GM20431 (cell line): Measurements from ENCODE around the gene AKAP12.

Source experiments
- in situ Hi-C: fragments of 300-500 bp; cut with MseI, MboI; formaldehyde crosslinking; loops from one replicate; pipeline ENCODE4 v1.15.0; 2020; ENCODE audit warnings: low sequenced_read_pairs; ENCODE audit not compliant: unreplicated experiment

The AKAP12 gene

GRCh38 chr6:151279891-151280290 lies 40.1 kb downstream of the AKAP12 start:
- in situ Hi-C loops: no loop called here

- in situ Hi-C loops: no loop called here
These were observed 41.1 kb downstream of the AKAP12 start for GRCh38 chr6:151280859-151281258.

GRCh38 chr6:151284012-151284411 lies 44.2 kb downstream of the AKAP12 start:
- in situ Hi-C loops: no loop called here

GRCh38 chr6:151284548-151285017 lies 44.8 kb downstream of the AKAP12 start:
- in situ Hi-C loops: no loop called here

GRCh38 chr6:151285122-151285521 lies 45.4 kb downstream of the AKAP12 start:
- in situ Hi-C loops: no loop called here

- in situ Hi-C loops: no loop called here
These were observed 46.4 kb downstream of the AKAP12 start for GRCh38 chr6:151286214-151286613.

GRCh38 chr6:151288712-151289398 lies 49.1 kb downstream of the AKAP12 start:
- in situ Hi-C loops: no loop called here

- in situ Hi-C loops: no loop called here
These were observed 49.7 kb downstream of the AKAP12 start for GRCh38 chr6:151289399-151290007.

GRCh38 chr6:151290877-151291721 lies 51.3 kb downstream of the AKAP12 start:
- in situ Hi-C loops: no loop called here

- in situ Hi-C loops: no loop called here
These were observed 51.9 kb downstream of the AKAP12 start for GRCh38 chr6:151291722-151292059.

GRCh38 chr6:151292974-151293687 lies 53.4 kb downstream of the AKAP12 start:
- in situ Hi-C loops: no loop called here

GRCh38 chr6:151293688-151294016 lies 53.9 kb downstream of the AKAP12 start:
- in situ Hi-C loops: no loop called here

GRCh38 chr6:151294561-151295101 lies 54.9 kb downstream of the AKAP12 start:
- in situ Hi-C loops: no loop called here

GRCh38 chr6:151297886-151298285 lies 58.1 kb downstream of the AKAP12 start:
- in situ Hi-C loops: no loop called here

GRCh38 chr6:151299011-151299410 lies 59.2 kb downstream of the AKAP12 start:
- in situ Hi-C loops: no loop called here

- in situ Hi-C loops: no loop called here
These were observed 60.7 kb downstream of the AKAP12 start for GRCh38 chr6:151300267-151300991.

- in situ Hi-C loops: no loop called here
These were observed 61.8 kb downstream of the AKAP12 start for GRCh38 chr6:151301547-151301946.

GRCh38 chr6:151303231-151303630 lies 63.5 kb downstream of the AKAP12 start:
- in situ Hi-C loops: no loop called here

- in situ Hi-C loops: no loop called here
These were observed 66.6 kb downstream of the AKAP12 start for GRCh38 chr6:151306269-151306783.
